ENCODE results near the gene NTRK3. TPM values are rescaled to one million over a fixed set of nuclear protein-coding genes. Genes with fewer than 3 reads are reported as not detected.

Gene NTRK3
- total RNA-seq, 1 donor from 2014 or later, result 3.7 TPM

DNA sequence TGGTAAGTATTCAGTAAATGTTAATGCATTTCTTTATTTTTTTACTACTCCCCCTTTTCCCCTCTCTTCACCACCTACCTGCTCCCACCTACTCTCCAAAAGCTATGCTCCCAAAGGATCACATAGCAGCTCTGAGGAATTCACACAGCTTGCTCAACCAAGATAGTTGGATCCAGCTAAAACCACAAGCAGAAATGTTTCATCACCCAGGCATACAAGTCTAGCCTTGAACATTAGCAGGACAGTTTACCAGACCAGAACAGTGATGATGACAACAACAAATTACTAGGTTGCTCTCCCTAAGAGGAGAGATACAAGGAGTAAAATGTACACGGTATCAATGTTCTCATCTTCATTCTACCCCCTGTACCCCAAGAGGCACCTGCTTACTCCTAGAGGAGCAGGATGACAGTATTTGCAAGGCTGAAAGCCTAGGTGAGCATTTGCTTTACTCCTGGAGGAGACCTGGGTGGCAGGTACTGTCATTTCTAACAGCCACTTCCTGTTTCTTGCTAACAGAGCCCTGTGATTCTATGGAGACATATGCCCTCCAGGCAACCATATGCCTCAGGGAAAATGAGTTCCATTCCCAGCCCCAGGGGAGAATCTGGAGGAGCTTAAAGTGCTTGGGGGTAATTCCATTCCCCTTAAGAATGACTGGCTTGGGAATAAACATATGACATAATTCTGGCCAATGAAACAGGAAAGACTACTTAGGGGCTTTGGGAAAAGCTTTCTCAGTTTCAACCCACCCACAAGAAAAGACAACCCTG is 237.5 kb downstream of the NTRK3 start:
- intact Hi-C loops (cut with DNase I), result loop anchor here (10.0 kb wide), 1 partner anchor 344 kb away; no protein-coding TSS in a partner anchor

GRCh38 chr15:88017753-88018152 is 238.8 kb downstream of the NTRK3 start:
- intact Hi-C loops (cut with DNase I), result loop anchor here (10.0 kb wide), 1 partner anchor 343 kb away; no protein-coding TSS in a partner anchor

More for the DNA sequence above, 237.5 kb downstream of the NTRK3 start:
- no peak for DNase-seq (ENCODE audit: low spot score)

DNA sequence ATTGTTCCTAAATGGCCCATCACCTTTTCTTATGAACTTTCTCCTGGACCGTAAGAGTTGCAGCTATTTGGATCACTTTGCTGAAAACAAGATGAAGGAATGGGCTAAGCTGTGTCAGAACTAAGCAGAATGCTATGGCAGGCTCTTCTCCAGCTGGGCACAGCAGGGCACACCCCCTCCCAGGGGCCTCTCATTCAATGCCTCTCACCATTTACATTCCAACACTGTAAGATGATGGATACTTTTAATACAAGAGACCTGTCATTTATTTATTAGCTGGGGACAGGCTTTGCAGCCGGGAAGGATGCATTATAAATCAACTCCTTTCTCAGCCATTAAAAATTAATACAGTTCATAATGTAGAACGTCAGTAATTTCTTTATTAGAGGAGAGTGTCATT is 240.1 kb downstream of the NTRK3 start:
- no peak for DNase-seq (ENCODE audit: low spot score)
- intact Hi-C loops (cut with DNase I), result loop anchor here (10.0 kb wide), 1 partner anchor 342 kb away; no protein-coding TSS in a partner anchor

More at GRCh38 chr15:88017753-88018152, 238.8 kb downstream of the NTRK3 start:
- no peak for DNase-seq (ENCODE audit: low spot score)

DNA sequence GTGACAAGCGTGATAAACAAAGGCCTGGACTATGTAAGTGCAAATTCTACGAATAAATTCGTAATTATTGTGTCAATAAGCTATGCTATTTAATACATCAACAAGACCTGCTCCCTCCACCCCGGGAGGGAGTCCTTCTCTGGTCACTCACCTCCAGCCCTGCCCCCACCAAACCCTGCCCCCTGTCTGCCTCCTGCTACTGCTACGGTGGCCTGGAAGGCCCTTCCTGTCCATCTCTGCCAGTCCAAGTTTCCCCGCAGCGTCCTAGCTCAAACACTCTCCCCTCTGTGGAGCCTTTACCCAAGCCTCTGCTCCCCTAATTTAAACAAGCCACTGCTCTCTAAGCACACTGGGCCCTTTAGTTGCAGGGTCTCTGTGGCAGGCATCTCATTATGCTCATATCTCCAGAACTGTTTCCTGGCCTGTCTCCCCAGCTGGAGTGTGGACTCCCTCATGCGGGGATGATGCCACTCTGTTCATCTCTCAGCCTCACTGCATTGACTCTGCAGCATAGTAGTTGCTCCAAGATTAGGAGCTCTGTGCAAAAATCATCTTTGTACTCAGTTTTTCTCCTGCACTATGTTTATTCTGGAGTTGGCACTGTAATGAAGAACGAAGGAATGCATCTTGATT is 241.2 kb downstream of the NTRK3 start:
- intact Hi-C loops (cut with DNase I), result loop anchor here (10.0 kb wide), 1 partner anchor 341 kb away; no protein-coding TSS in a partner anchor
- DNase-seq (ENCODE audit: low spot score), result no peak

GRCh38 chr15:88014454-88015160 is 241.9 kb downstream of the NTRK3 start:
- intact Hi-C loops (cut with DNase I), result loop anchor here (10.0 kb wide), 1 partner anchor 340 kb away; no protein-coding TSS in a partner anchor
- no peak for DNase-seq (ENCODE audit: low spot score)

DNA sequence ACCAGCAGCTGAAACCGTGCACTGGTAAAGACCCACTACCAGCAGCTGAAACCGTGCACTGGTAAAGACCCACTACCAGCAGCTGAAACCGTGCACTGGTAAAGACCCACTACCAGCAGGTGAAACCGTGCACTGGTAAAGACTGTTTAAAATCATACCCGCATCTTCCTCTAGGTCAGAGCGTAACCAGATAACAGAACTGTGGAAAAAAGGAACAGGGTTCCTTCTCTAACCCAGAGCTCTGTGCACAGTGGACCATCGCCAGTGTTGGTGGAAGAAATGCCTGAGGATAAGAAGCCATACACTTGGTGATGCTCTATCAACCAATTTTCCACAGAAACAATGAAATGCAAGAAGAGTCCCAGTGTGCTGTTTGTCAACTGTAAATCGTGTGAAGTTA is 243.4 kb downstream of the NTRK3 start:
- DNase-seq (ENCODE audit: low spot score), result no peak
- intact Hi-C loops (cut with DNase I), result loop anchor here (10.0 kb wide), 1 partner anchor 338 kb away; no protein-coding TSS in a partner anchor

DNA sequence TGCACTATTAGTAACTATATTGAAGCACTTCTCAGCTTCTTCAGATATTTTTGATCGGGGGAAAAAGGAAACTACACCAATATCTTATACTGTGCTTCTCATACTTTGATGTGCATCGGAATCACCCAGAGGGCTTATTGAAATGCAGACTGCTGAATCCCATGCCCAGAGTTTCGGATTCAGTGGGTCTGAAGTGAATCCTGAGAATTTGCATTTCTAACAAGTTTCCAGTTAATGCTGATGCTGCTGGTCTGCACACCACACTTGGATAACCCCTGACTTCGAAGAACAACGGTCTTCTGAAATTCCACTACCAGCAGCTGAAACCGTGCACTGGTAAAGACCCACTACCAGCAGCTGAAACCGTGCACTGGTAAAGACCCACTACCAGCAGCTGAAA is 243.9 kb downstream of the NTRK3 start:
- DNase-seq (ENCODE audit: low spot score), result no peak
- intact Hi-C loops (cut with DNase I), result loop anchor here (10.0 kb wide), 1 partner anchor 338 kb away; no protein-coding TSS in a partner anchor

DNA sequence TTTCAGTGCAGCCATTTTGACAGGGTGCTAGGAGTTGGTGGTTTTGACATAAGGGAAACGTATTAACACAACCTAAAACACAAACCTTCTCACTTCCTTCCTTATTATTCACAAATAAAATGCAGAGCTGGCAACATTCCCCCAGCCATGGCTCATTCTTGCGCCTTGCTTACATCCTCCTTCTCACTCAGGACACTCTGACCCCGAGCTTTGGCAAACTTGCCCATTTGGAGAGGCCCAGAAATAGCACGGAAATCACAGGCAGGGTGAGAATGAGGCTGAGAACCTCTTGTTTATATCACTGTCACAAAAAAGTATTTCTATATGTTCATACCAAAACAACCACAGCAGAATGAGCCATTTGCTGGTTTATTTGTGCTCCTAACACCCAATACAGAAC is 244.3 kb downstream of the NTRK3 start:
- intact Hi-C loops (cut with DNase I), result loop anchor here (10.0 kb wide), 1 partner anchor 337 kb away; no protein-coding TSS in a partner anchor
- no peak for DNase-seq (ENCODE audit: low spot score)

DNA sequence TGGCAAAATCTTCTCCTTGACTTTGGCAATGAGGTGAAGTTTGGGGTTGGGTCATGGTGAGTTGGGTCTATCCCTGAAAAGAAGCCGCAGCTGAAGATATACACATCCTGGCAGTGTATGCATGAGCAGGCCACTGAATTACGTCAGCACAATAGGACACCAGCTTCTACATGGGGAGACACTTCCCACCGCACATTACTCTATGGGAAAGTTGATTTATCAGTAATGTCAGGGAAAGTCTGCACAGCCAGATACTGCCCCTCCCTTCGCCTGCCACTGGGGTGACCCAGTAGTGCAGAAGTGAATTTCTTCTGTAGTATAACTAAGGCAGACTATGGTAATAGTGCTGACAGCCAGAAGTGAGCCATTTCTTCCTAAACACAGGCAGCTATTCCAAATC is 245.0 kb downstream of the NTRK3 start:
- intact Hi-C loops (cut with DNase I), result loop anchor here (10.0 kb wide), 1 partner anchor 337 kb away; no protein-coding TSS in a partner anchor
- DNase-seq (ENCODE audit: low spot score), result no peak

DNA sequence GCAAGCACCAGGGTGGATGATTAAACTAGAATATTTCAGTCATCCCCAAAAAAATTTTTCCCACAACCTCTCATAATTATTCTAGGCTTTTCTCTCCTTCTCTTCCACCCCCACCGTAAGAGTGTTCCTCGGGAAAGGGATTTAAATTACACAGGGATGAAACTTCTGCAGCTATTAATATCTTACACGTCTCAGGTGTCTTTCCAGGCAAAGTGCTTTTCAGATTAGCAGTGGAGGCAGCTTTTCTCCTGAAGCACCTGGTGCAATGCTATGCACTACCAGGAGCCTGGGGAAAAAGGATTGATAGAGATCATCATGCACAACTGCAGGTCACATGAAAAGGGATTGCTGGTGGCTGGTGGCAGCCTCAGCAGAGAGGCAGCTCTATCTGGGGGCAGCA is 250.4 kb downstream of the NTRK3 start:
- no peak for DNase-seq (ENCODE audit: low spot score)
- intact Hi-C loops (cut with DNase I), result no loop called here

GRCh38 chr15:88004399-88004798 is 252.1 kb downstream of the NTRK3 start:
- intact Hi-C loops (cut with DNase I), result no loop called here
- DNase-seq (ENCODE audit: low spot score), result no peak

GRCh38 chr15:88003541-88004327 is 252.8 kb downstream of the NTRK3 start:
- intact Hi-C loops (cut with DNase I), result no loop called here
- DNase-seq (ENCODE audit: low spot score), result no peak

- intact Hi-C loops (cut with DNase I), result no loop called here
- DNase-seq (ENCODE audit: low spot score), result no peak
Measured at GRCh38 chr15:88002706-88003105, 253.8 kb downstream of the NTRK3 start.

DNA sequence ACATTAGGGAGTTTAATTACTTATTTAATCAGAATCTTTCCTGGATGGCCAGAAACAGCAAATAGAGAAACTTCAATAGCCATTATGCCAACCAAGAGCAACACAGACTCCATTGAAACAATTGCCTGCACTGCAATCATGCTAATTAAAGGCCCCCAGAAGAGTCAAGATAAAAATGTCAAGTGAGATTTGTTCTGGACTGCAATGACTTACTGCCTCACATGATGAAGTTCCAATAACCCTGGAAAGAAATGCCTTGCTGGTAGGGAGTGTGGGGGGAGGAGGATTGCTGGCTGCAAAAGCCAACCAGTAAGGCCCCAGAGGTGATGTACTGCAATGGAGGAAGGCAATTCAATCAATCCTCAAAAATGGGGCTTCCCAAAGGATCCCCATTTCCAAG is 257.9 kb downstream of the NTRK3 start:
- intact Hi-C loops (cut with DNase I), result no loop called here
- no peak for DNase-seq (ENCODE audit: low spot score)

DNA sequence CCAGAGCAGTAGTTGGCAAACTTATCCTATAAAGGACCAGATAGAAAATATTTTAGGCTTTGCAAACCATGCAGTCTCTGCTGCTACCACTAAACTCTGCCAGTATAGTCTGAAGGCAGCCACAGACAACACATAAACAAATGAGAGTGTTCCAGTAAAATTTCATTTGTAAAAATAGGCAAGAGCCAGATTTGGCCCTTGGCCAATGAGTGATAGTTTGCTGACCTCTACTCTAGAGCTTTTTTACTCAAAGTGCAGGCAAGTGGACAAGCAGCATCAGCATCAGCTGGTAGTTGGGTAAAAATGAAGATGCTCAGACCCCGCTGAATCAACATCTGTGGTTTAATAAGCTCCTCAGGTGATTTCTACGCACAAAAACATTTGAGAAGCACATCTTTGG is 269.8 kb downstream of the NTRK3 start:
- intact Hi-C loops (cut with DNase I), result no loop called here
- no peak for DNase-seq (ENCODE audit: low spot score)

DNA sequence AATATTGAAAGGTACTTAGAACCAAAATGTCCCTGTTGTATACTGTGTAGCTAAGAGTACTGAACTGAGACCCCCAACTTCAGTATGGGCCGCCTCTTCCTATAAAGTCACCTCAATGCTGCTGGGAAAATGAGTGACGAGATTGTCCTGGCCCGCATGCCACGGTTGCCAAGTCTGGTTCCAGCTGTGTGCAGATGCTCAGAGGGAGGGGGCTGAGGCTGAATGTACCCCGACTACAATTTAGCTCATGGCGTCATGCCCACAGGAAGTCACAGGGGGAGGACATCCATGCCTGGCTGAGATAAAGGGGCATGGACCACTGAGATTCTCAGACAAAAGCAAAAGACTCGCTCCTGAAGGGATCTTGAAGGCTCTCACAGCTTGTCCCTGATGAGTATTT is 271.1 kb downstream of the NTRK3 start:
- intact Hi-C loops (cut with DNase I), result no loop called here
- no peak for DNase-seq (ENCODE audit: low spot score)

- no peak for DNase-seq (ENCODE audit: low spot score)
Measured at GRCh38 chr15:87981969-87982368, 274.6 kb downstream of the NTRK3 start.

GRCh38 chr15:87977907-87978306 is 278.6 kb downstream of the NTRK3 start:
- no peak for DNase-seq (ENCODE audit: low spot score)
- intact Hi-C loops (cut with DNase I), result no loop called here

More at GRCh38 chr15:87981969-87982368, 274.6 kb downstream of the NTRK3 start:
- intact Hi-C loops (cut with DNase I), result no loop called here

DNA sequence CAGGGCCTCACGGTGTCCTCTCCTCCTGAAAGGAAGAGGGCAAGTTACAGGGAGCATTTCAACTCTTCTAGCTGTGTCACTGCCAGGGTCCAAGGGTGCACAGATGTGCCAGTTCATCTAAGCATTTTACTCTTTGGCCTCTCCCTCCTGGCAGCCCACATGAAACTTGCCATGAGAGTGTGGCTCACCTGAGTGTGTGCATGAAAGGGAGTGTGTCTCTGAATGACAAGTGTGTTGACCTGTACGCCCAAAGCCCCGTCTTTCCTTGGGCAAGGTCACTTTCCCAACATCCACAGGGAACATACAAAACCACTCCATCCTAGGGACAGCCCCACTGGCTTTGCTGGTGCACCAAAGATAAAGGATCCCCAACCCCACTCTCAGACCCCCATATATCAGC is 280.0 kb downstream of the NTRK3 start:
- intact Hi-C loops (cut with DNase I), result no loop called here
- no peak for DNase-seq (ENCODE audit: low spot score)
